Hepatocyte (in vitro differentiated cells): Measurements from ENCODE around the gene CTBP2. TPM values are rescaled to one million over a fixed set of nuclear protein-coding genes. Genes with fewer than 3 reads are reported as not detected.

Experiments used
- DNase-seq: peaks from one replicate; pipeline ENCODE4 v3.0.0-alpha.2; 2016; ENCODE audit warnings: low spot score
- H2AFZ ChIP-seq: fragments of 200-600 bp; sonication (generic); 2 replicates; pipeline ENCODE4 v1.6.0; 2016; ENCODE audit warnings: antibody characterized with exemption, mild to moderate bottlenecking
- H3K27ac ChIP-seq: fragments of 200-600 bp; sonication (generic); 2 replicates; pipeline ENCODE4 v1.5.1; 2016; ENCODE audit warnings: mild to moderate bottlenecking
- H3K27me3 ChIP-seq: fragments of 200-600 bp; sonication (generic); 2 replicates; pipeline ENCODE4 v1.6.1; 2016
- H3K36me3 ChIP-seq: fragments of 200-600 bp; sonication (generic); replicated peaks from 2 replicates; pipeline ENCODE4 v1.5.1; 2016; ENCODE audit warnings: low read depth; ENCODE audit not compliant: insufficient read depth
- H3K4me1 ChIP-seq: fragments of 200-600 bp; sonication (generic); 2 replicates; pipeline ENCODE4 v1.5.1; 2016; ENCODE audit warnings: mild to moderate bottlenecking, moderate library complexity; ENCODE audit not compliant: insufficient read depth
- H3K4me2 ChIP-seq: fragments of 200-600 bp; sonication (generic); 2 replicates; pipeline ENCODE4 v1.6.0; 2016
- H3K4me3 ChIP-seq: fragments of 200-600 bp; sonication (generic); 2 replicates; pipeline ENCODE4 v1.5.1; 2016; ENCODE audit warnings: mild to moderate bottlenecking
- H3K79me2 ChIP-seq: fragments of 200-600 bp; sonication (generic); 2 replicates; pipeline ENCODE4 v1.6.0; 2017; ENCODE audit warnings: mild to moderate bottlenecking
- H3K9me2 ChIP-seq: fragments of 200-600 bp; sonication (generic); replicated peaks from 2 replicates; pipeline ENCODE4 v1.6.0; 2017; ENCODE audit warnings: mild to moderate bottlenecking; ENCODE audit not compliant: insufficient read depth
- H3K9me3 ChIP-seq: fragments of 200-600 bp; sonication (generic); 2 replicates; pipeline ENCODE4 v1.5.1; 2016; ENCODE audit warnings: low read depth, mild to moderate bottlenecking
- H4K20me1 ChIP-seq: fragments of 200-600 bp; sonication (generic); 2 replicates; pipeline ENCODE4 v1.6.0; 2016; ENCODE audit warnings: mild to moderate bottlenecking; ENCODE audit not compliant: insufficient read depth, poor library complexity, severe bottlenecking
- EZH2 ChIP-seq: fragments of 200-600 bp; sonication (generic); IDR thresholded peaks from 2 replicates; pipeline ENCODE4 v1.6.1; 2016; ENCODE audit warnings: antibody characterized with exemption, mild to moderate bottlenecking, borderline replicate concordance
- EZH2phosphoT487 ChIP-seq: fragments of 200-600 bp; sonication (generic); IDR thresholded peaks from one replicate; pipeline ENCODE4 v1.6.1; 2018; ENCODE audit warnings: antibody characterized with exemption, mild to moderate bottlenecking, low read depth, moderate library complexity; ENCODE audit not compliant: unreplicated experiment, severe bottlenecking
- whole genome bisulfite sequencing: methylation state at CpG from one replicate; pipeline ENCODE4 v1.1.6; 2016; ENCODE audit warnings: low lambda C conversion rate; ENCODE audit errors: missing lambda C conversion rate; 5-methylcytosine and 5-hydroxymethylcytosine counted together
- polyA plus RNA-seq: library from polyadenylated mRNA; unstranded; fragments of >200 nt; fragmentation: Nextera tagmentation; extraction: Ambion mirVana; gene quantifications from 2 replicates; pipeline ENCODE4 v1.2.1, GENCODE V29; 2016
- total RNA-seq: library from RNA; depleted of rRNA; stranded (reverse); fragments of >200 nt; gene quantifications from 2 replicates; pipeline ENCODE4 v1.2.3, GENCODE V29; 2014
- TF ChIP-seq, protein P1 (sequence below): fragments of 200-600 bp; sonication (generic); IDR thresholded peaks from 2 replicates; pipeline ENCODE4 v1.5.1; 2016; ENCODE audit warnings: antibody characterized with exemption, mild to moderate bottlenecking; ENCODE audit not compliant: poor library complexity

The CTBP2 gene
- total and polyA plus RNA-seq, 2 experiments from 2014 or later, result 61.3 to 81.0 TPM

DNA sequence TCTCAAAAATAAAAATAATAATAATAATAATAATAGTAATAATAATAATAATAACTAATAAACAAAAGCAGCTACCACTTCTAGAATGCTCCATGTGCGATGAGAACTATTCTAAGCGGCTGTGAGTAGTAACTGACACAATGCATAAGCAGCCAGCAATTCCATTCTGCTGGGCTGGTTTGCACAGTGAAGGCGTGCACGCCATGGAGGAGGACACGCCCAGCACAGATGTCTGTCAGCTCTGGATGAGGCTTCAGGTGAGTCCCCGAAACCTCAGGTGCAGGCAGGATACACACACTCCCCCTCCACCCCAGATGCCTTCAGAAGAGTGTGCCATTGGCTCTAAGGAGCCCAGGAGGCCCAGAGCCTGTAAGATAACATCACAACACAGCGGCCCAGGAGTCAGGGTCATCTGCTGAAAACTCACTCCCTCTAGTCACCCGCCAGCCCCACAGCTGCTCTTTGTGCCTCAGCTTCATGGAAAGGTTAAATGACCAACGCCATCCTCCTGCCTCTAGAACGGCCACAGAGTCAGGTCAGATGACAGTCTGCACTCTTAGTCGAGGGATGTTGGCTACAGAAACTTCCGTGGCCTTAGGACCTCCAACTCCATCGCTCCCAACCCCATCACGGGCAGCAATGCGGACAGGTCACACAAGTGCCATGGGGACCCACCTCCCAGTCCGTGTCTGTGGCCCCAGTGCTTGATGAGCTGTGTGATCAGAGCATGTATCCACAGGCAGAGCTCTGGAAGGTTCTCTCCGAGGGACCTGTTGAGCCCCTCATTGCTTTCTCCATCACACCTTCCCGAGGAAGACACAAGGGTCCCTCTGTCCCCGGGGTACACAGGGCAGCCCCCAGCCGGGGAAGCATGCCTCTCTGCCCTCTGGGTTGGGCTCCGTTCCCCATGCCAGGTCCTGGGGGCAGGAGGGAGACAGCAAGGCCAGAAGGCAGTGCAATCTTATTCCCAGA, 103.9 kb downstream of the CTBP2 start:
- DNase-seq, result no peak
- no peaks in the 10 kb centered on the region for H3K9me3 ChIP-seq
- WGBS, result 79% methylated on average over 21 of the region's 21 CpGs
- peaks cover 90% of the 10 kb centered on the region for H3K79me2 ChIP-seq
- no peaks in the 10 kb centered on the region for H3K27me3 ChIP-seq
- peak overlapping the region; percentile 81 for H3K27ac ChIP-seq
- H3K9me2 ChIP-seq, result no peaks in the 10 kb centered on the region
- peaks cover 49% of the 10 kb centered on the region for H3K4me1 ChIP-seq
- no peak overlapping the region for H3K4me3 ChIP-seq
- H3K36me3 ChIP-seq, result no peaks in the 10 kb centered on the region
- peaks cover 73% of the 10 kb centered on the region for H4K20me1 ChIP-seq
- H3K4me2 ChIP-seq, result peak overlapping the region; percentile 67
- no peak overlapping the region for H2AFZ ChIP-seq
- TF ChIP-seq EZH2, result no peak
- TF ChIP-seq, protein P1, sequence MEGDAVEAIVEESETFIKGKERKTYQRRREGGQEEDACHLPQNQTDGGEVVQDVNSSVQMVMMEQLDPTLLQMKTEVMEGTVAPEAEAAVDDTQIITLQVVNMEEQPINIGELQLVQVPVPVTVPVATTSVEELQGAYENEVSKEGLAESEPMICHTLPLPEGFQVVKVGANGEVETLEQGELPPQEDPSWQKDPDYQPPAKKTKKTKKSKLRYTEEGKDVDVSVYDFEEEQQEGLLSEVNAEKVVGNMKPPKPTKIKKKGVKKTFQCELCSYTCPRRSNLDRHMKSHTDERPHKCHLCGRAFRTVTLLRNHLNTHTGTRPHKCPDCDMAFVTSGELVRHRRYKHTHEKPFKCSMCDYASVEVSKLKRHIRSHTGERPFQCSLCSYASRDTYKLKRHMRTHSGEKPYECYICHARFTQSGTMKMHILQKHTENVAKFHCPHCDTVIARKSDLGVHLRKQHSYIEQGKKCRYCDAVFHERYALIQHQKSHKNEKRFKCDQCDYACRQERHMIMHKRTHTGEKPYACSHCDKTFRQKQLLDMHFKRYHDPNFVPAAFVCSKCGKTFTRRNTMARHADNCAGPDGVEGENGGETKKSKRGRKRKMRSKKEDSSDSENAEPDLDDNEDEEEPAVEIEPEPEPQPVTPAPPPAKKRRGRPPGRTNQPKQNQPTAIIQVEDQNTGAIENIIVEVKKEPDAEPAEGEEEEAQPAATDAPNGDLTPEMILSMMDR, result no peak
- no peak for TF ChIP-seq EZH2phosphoT487

DNA sequence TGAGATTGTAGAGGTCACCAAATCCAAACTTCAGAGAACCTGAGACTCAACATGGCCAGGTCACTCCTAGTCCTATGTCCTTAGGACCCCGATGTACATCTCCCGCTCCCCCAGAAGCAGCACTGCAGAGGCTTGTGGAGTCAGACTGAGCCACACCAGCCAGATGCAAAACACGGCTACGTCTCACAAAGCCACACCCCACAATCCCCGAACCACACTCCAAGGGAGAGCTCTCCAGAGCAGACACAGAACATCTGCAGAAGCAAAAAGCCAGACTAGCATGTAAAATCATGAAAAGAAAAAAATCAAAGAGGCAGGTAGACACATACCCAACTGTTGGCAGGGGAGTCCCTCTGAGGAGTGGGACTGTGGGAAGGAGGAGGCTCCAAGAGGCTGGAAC, 104.9 kb downstream of the CTBP2 start:
- TF ChIP-seq EZH2, result no peak
- TF ChIP-seq, protein P1, result no peak
- TF ChIP-seq EZH2phosphoT487, result no peak
- no peak for DNase-seq
- Histone ChIP-seq H3K4me1 (peaks cover 42% of the 10 kb centered on the region), H3K79me2 (peaks cover 93% of the 10 kb centered on the region), H3K27ac (peak overlapping the region; percentile 57), H4K20me1 (peaks cover 69% of the 10 kb centered on the region), H3K9me2 (no peaks in the 10 kb centered on the region), H3K4me3 (no peak overlapping the region), H3K36me3 (no peaks in the 10 kb centered on the region), H3K9me3 (no peaks in the 10 kb centered on the region), H3K27me3 (no peaks in the 10 kb centered on the region), H3K4me2 (peak overlapping the region; percentile 45), H2AFZ (no peak overlapping the region)
- WGBS, result 57% methylated on average over 5 of the region's 5 CpGs

DNA sequence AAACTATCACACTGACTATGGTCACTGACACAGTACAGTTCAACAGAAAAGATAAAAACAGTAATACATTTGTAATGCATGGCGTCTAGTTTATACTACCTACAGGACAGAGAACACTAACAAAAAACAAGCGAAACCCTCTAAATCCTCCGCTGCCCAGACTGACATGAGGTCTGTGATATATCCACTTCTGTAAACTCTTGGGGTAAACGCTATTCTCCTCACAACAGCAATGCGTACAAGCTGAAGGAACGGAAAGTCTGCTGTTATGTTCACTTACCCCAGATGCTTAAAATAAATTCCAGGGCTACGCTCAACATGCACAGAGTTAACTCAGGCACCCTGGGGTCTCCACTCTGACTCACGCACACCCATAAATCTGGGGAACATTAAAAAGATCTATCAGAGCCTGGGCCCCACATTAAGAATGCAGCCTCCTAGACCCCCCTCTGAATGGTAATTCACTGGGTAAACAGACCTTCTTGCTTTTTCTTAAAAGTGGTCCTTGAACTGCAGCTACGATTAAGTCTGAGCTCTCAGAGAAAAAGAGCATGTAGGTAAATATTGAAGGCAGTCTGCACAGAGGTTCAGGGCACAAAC, 105.6 kb downstream of the CTBP2 start:
- H3K36me3 ChIP-seq, result no peaks in the 10 kb centered on the region
- no peaks in the 10 kb centered on the region for H3K27me3 ChIP-seq
- no peak overlapping the region for H2AFZ ChIP-seq
- H3K4me1 ChIP-seq, result peaks cover 46% of the 10 kb centered on the region
- H3K4me3 ChIP-seq, result no peak overlapping the region
- no peaks in the 10 kb centered on the region for H3K9me3 ChIP-seq
- WGBS, result 57% methylated on average over 9 of the region's 9 CpGs
- H4K20me1 ChIP-seq, result peaks cover 66% of the 10 kb centered on the region
- peaks cover 93% of the 10 kb centered on the region for H3K79me2 ChIP-seq
- peak overlapping the region; percentile 64 for H3K27ac ChIP-seq
- no peak for DNase-seq
- H3K4me2 ChIP-seq, result peak overlapping the region; percentile 45
- H3K9me2 ChIP-seq, result no peaks in the 10 kb centered on the region
- TF ChIP-seq EZH2phosphoT487 (no peak), EZH2 (no peak)
- TF ChIP-seq, protein P1, result no peak
